ENCODE results near the gene DSCAML1. TPM values are rescaled to one million over a fixed set of nuclear protein-coding genes. Genes with fewer than 3 reads are reported as not detected.

The DSCAML1 gene
- total RNA-seq, 2 experiments from 2014 or later = not detected

DNA sequence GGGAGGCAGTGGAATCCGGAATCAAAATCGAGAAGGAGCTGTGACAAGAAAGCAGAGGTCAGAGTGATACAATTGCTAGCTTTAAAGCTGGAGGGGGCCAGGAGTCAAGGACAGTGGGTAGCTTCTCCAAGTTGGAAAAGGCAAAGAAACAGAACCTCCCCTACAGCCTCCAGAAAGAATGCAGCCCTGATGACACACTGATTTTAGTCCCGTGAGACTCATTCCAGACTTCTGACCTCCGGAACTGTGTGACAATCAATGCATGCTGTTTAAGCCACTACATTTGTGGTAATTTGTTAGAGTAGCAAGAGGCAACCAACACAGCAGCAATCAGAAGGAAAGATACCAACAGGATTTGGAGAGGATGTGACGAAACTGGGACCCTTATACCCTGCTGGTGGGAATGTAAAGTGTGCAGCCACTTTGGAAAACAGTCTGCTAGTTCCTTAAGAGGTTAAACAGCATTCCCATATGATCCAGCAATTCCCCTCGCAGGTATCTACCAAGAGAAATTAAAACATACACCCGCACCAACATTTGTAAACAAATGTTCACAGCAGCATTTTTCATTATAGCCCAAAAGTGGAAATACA, 66.7 kb downstream of the DSCAML1 start:
- DNase-seq (ENCODE audit: low spot score) = no peak
- H2AFZ ChIP-seq (ENCODE audit: low read length) = no peak overlapping the region
- ChIA-PET POLR2A (interaction anchor here (0.5 kb wide), 1 partner anchor 35 kb away, joined by 4 read pairs; no protein-coding TSS in a partner anchor), CTCF (ENCODE audit: unreplicated experiment) (no interaction called here)
- intact Hi-C loops (cut with micrococcal nuclease; ENCODE audit: unreplicated experiment) = no loop called here
- no TSS peak for BruUV-seq (replicated peaks)
- no peaks in the 10 kb centered on the region for H3K9me3 ChIP-seq (ENCODE audit: low read length)
- H3K27ac ChIP-seq (ENCODE audit: low read depth, low read length, poor library complexity, severe bottlenecking) = no peak overlapping the region
- H3K4me3 ChIP-seq (ENCODE audit: low read depth, low read length, poor library complexity, severe bottlenecking) = no peak overlapping the region
- H3K9me2 ChIP-seq (ENCODE audit: insufficient read depth, low read length) = no peaks in the 10 kb centered on the region
- no peak overlapping the region for H3K4me2 ChIP-seq (ENCODE audit: low read length)
- no peaks in the 10 kb centered on the region for H3K36me3 ChIP-seq (ENCODE audit: insufficient read depth, low read length)
- TF ChIP-seq EZH2phosphoT487 (IDR thresholded peaks at IDR 0.05; ENCODE audit: borderline replicate concordance, low read depth, low read length) = no peak
- no peak for TF ChIP-seq CTCF (conservative IDR thresholded peaks at IDR 0.05; ENCODE audit: low read length)
- H3K79me2 ChIP-seq (ENCODE audit: insufficient read depth, low read depth, low read length) = no peaks in the 10 kb centered on the region
- no peaks in the 10 kb centered on the region for H4K20me1 ChIP-seq (ENCODE audit: insufficient read depth, low read length)
- H3K4me1 ChIP-seq (ENCODE audit: insufficient read depth, low read length, poor library complexity, severe bottlenecking) = no peaks in the 10 kb centered on the region

DNA sequence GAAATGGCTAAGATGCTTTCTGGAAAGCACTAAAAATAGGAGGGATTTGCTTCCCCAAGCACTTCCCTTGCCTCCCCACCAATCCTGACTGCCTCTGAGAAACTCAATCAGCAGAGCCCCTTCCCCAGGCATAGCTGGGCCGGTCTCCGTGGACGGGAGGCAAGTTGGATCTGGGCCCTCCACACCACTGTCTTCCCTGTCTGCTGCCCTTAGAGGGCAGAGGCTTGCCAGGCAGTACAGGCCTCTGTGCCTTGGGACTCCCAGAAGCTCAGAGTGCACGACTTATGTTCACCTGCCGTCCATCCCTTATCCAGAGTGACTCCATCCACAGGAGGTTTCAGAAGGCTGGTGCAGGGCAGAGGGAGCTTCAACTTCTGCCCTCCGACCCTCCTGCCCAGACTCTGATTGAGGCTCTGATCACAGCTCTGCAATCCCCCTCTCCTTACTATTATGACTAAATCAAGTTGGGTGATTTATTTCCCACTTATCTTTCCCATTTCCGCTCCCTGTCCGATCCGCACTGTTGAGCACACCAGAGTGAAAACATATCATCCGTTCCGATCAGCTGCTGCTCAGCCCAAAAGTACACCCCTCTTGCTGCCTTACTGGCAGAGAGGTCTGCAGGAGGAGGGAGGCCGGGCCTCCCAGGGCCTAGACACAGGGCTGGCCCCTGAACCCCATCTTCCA, 71.8 kb downstream of the DSCAML1 start:
- no peak overlapping the region for H3K4me2 ChIP-seq (ENCODE audit: low read length)
- intact Hi-C loops (cut with micrococcal nuclease; ENCODE audit: unreplicated experiment) = no loop called here
- no peak for DNase-seq (ENCODE audit: low spot score)
- H3K36me3 ChIP-seq (ENCODE audit: insufficient read depth, low read length) = no peaks in the 10 kb centered on the region
- H3K79me2 ChIP-seq (ENCODE audit: insufficient read depth, low read depth, low read length) = no peaks in the 10 kb centered on the region
- TF ChIP-seq CTCF (conservative IDR thresholded peaks at IDR 0.05; ENCODE audit: low read length) (no peak), EZH2phosphoT487 (IDR thresholded peaks at IDR 0.05; ENCODE audit: borderline replicate concordance, low read depth, low read length) (no peak)
- no peaks in the 10 kb centered on the region for H4K20me1 ChIP-seq (ENCODE audit: insufficient read depth, low read length)
- ChIA-PET CTCF (ENCODE audit: unreplicated experiment) (no interaction called here), POLR2A (interaction anchor here (0.7 to 1.0 kb wide), 2 partner anchors 30 to 680 kb away, joined by 3 read pairs; no protein-coding TSS in a partner anchor)
- BruUV-seq (replicated peaks) = no TSS peak
- H3K9me3 ChIP-seq (ENCODE audit: low read length) = no peaks in the 10 kb centered on the region
- H3K4me1 ChIP-seq (ENCODE audit: insufficient read depth, low read length, poor library complexity, severe bottlenecking) = no peaks in the 10 kb centered on the region
- no peak overlapping the region for H3K4me3 ChIP-seq (ENCODE audit: low read depth, low read length, poor library complexity, severe bottlenecking)
- no peak overlapping the region for H2AFZ ChIP-seq (ENCODE audit: low read length)
- H3K9me2 ChIP-seq (ENCODE audit: insufficient read depth, low read length) = no peaks in the 10 kb centered on the region
- H3K27ac ChIP-seq (ENCODE audit: low read depth, low read length, poor library complexity, severe bottlenecking) = no peak overlapping the region

GRCh38 chr11:117724621-117725020, 72.4 kb downstream of the DSCAML1 start:
- ChIA-PET POLR2A (no interaction called here), CTCF (ENCODE audit: unreplicated experiment) (no interaction called here)
- H3K4me3 ChIP-seq (ENCODE audit: low read depth, low read length, poor library complexity, severe bottlenecking) = no peak overlapping the region
- intact Hi-C loops (cut with micrococcal nuclease; ENCODE audit: unreplicated experiment) = no loop called here
- DNase-seq (ENCODE audit: low spot score) = no peak
- no peaks in the 10 kb centered on the region for H3K9me3 ChIP-seq (ENCODE audit: low read length)
- H3K79me2 ChIP-seq (ENCODE audit: insufficient read depth, low read depth, low read length) = no peaks in the 10 kb centered on the region
- no peaks in the 10 kb centered on the region for H3K36me3 ChIP-seq (ENCODE audit: insufficient read depth, low read length)
- no peaks in the 10 kb centered on the region for H3K4me1 ChIP-seq (ENCODE audit: insufficient read depth, low read length, poor library complexity, severe bottlenecking)
- H3K4me2 ChIP-seq (ENCODE audit: low read length) = no peak overlapping the region
- H4K20me1 ChIP-seq (ENCODE audit: insufficient read depth, low read length) = no peaks in the 10 kb centered on the region
- no peak overlapping the region for H2AFZ ChIP-seq (ENCODE audit: low read length)
- no peaks in the 10 kb centered on the region for H3K9me2 ChIP-seq (ENCODE audit: insufficient read depth, low read length)
- TF ChIP-seq CTCF (conservative IDR thresholded peaks at IDR 0.05; ENCODE audit: low read length) (no peak), EZH2phosphoT487 (IDR thresholded peaks at IDR 0.05; ENCODE audit: borderline replicate concordance, low read depth, low read length) (no peak)
- no TSS peak for BruUV-seq (replicated peaks)
- no peak overlapping the region for H3K27ac ChIP-seq (ENCODE audit: low read depth, low read length, poor library complexity, severe bottlenecking)

Measured in OCI-LY7 (cell line).